H1 (cell line): ENCODE results near the gene GRK3. TPM values are rescaled to one million over a fixed set of nuclear protein-coding genes. Genes with fewer than 3 reads are reported as not detected.

Experiments
- NRF1 ChIP-seq: IDR thresholded peaks from 2 replicates; pipeline ENCODE4 v1.6.1; 2011; ENCODE audit warnings: mild to moderate bottlenecking, low read depth, low read length, improper control_type of control experiment
- polyA plus RNA-seq, 7 experiments: library from polyadenylated mRNA; depleted of rRNA in 3 of 7; stranded (reverse) in 5 of 7; unstranded in 2 of 7; fragments of >200 nt in 5 of 7; fragments of 200-250 nt in 2 of 7; gene quantifications; 1 replicate in 5 of 7; 2 replicates in 1 of 7; 4 replicates in 1 of 7; pipeline versions ENCODE4 v1.2.1 to v1.2.3, GENCODE V29; 2011 to 2013; ENCODE audit warnings: missing spikeins in 2 of 7, mixed read lengths in 2 of 7
- total RNA-seq: library from RNA; stranded (reverse); fragmentation: NEBNext Ultra II Directional; extraction: Animal tissue kit (Norgen Biotek cat#: 25700); gene quantifications from 2 replicates; pipeline ENCODE4 v1.2.1, GENCODE V29; 2021

The GRK3 gene
- total and polyA plus RNA-seq, 2 of the 8 experiments (the other 6 are each of a cell fraction or from before 2014, with no cell fraction given) = 7.5 to 35.3 TPM

DNA sequence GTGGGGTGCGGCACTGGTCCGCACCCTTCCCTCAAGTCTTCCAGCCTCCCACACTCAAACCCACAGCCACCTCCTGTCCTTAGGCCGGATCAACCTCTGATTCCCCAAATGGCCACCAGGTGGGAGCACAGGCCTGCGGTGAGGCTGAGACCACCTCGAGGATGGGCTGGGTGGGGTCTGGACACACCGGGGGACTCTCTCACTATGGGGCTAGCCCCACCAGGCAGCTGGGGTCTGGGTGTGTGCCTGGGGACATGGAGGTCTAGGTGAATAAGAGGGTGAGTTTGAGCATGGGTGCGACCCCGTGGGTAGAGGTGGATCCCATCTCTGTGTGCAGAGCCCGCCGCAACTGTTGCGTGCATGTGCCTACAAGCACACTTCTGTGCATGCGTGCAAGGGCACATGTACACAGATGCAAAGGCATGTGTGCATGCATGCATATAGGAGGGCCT is 210.1 kb downstream of the GRK3 start (continued):
- no peak for TF ChIP-seq NRF1
